ENCODE measurements around the gene ACAP1. TPM values are rescaled to one million over a fixed set of nuclear protein-coding genes. Genes with fewer than 3 reads are reported as not detected.
A peak's percentile ranks its signal among the peaks of the same experiment; 100 is the strongest.

ACAP1 gene
- total and polyA plus RNA-seq, 2 donors = 1.5 to 4.3 TPM

GRCh38 chr17:7317161-7317803, 19.0 kb upstream of the ACAP1 start:
- no peak overlapping the region for H3K4me3 ChIP-seq (ENCODE audit: low read depth, low read length)
- peaks cover 9% of the 10 kb centered on the region for H3K36me3 ChIP-seq (ENCODE audit: insufficient read depth)
- no peaks in the 10 kb centered on the region for H3K4me1 ChIP-seq (ENCODE audit: insufficient read depth)
- DNase-seq (ENCODE audit: extremely low spot score) = no peak
- WGBS = 85% methylated on average over 16 of the region's 16 CpGs
- H3K27ac ChIP-seq (ENCODE audit: low read depth) = no peak overlapping the region

GRCh38 chr17:7318121-7318860, 18.0 kb upstream of the ACAP1 start:
- Histone ChIP-seq H3K27ac (ENCODE audit: low read depth) (no peak overlapping the region), H3K36me3 (ENCODE audit: insufficient read depth) (peaks cover 9% of the 10 kb centered on the region), H3K4me3 (ENCODE audit: low read depth, low read length) (no peak overlapping the region), H3K4me1 (ENCODE audit: insufficient read depth) (no peaks in the 10 kb centered on the region)
- WGBS = 91% methylated on average over 13 of the region's 13 CpGs
- DNase-seq (ENCODE audit: extremely low spot score) = no peak

GRCh38 chr17:7321466-7321865, 14.9 kb upstream of the ACAP1 start:
- DNase-seq (ENCODE audit: extremely low spot score) = no peak
- peaks cover 9% of the 10 kb centered on the region for H3K36me3 ChIP-seq (ENCODE audit: insufficient read depth)
- no peaks in the 10 kb centered on the region for H3K4me1 ChIP-seq (ENCODE audit: insufficient read depth)
- 92% methylated on average over 15 of the region's 15 CpGs for WGBS
- H3K27ac ChIP-seq (ENCODE audit: low read depth) = no peak overlapping the region
- no peak overlapping the region for H3K4me3 ChIP-seq (ENCODE audit: low read depth, low read length)

- peaks cover 6% of the 10 kb centered on the region for H3K36me3 ChIP-seq (ENCODE audit: insufficient read depth)
- H3K27ac ChIP-seq (ENCODE audit: low read depth) = no peak overlapping the region
- H3K4me1 ChIP-seq (ENCODE audit: insufficient read depth) = no peaks in the 10 kb centered on the region
- 92% methylated on average over 22 of the region's 22 CpGs for WGBS
- DNase-seq (ENCODE audit: extremely low spot score) = no peak
- H3K4me3 ChIP-seq (ENCODE audit: low read depth, low read length) = no peak overlapping the region
Measured at GRCh38 chr17:7322520-7323194, 13.7 kb upstream of the ACAP1 start.

GRCh38 chr17:7323731-7324437, 12.4 kb upstream of the ACAP1 start:
- no peak for DNase-seq (ENCODE audit: extremely low spot score)
- Histone ChIP-seq H3K36me3 (ENCODE audit: insufficient read depth) (peaks cover 5% of the 10 kb centered on the region), H3K4me1 (ENCODE audit: insufficient read depth) (no peaks in the 10 kb centered on the region), H3K4me3 (ENCODE audit: low read depth, low read length) (no peak overlapping the region), H3K27ac (ENCODE audit: low read depth) (no peak overlapping the region)
- WGBS = 62% methylated on average over 39 of the region's 39 CpGs

GRCh38 chr17:7324438-7324779, 11.9 kb upstream of the ACAP1 start:
- H3K27ac ChIP-seq (ENCODE audit: low read depth) = no peak overlapping the region
- H3K36me3 ChIP-seq (ENCODE audit: insufficient read depth) = peaks cover 3% of the 10 kb centered on the region
- DNase-seq (ENCODE audit: extremely low spot score) = no peak
- H3K4me1 ChIP-seq (ENCODE audit: insufficient read depth) = no peaks in the 10 kb centered on the region
- WGBS = 79% methylated on average over 3 of the region's 3 CpGs
- no peak overlapping the region for H3K4me3 ChIP-seq (ENCODE audit: low read depth, low read length)

GRCh38 chr17:7325031-7325528, 11.2 kb upstream of the ACAP1 start:
- Histone ChIP-seq H3K36me3 (ENCODE audit: insufficient read depth) (peaks cover 3% of the 10 kb centered on the region), H3K4me3 (ENCODE audit: low read depth, low read length) (no peak overlapping the region), H3K4me1 (ENCODE audit: insufficient read depth) (no peaks in the 10 kb centered on the region), H3K27ac (ENCODE audit: low read depth) (no peak overlapping the region)
- no peak for DNase-seq (ENCODE audit: extremely low spot score)
- WGBS = 91% methylated on average over 19 of the region's 19 CpGs

GRCh38 chr17:7326186-7326585, 10.1 kb upstream of the ACAP1 start:
- 93% methylated on average over 11 of the region's 11 CpGs for WGBS
- Histone ChIP-seq H3K4me3 (ENCODE audit: low read depth, low read length) (no peak overlapping the region), H3K36me3 (ENCODE audit: insufficient read depth) (no peaks in the 10 kb centered on the region), H3K4me1 (ENCODE audit: insufficient read depth) (no peaks in the 10 kb centered on the region), H3K27ac (ENCODE audit: low read depth) (no peak overlapping the region)
- DNase-seq (ENCODE audit: extremely low spot score) = no peak

- no peak overlapping the region for H3K4me3 ChIP-seq (ENCODE audit: low read depth, low read length)
- WGBS = 87% methylated on average over 7 of the region's 7 CpGs
- no peaks in the 10 kb centered on the region for H3K4me1 ChIP-seq (ENCODE audit: insufficient read depth)
- no peak for DNase-seq (ENCODE audit: extremely low spot score)
- no peak overlapping the region for H3K27ac ChIP-seq (ENCODE audit: low read depth)
- no peaks in the 10 kb centered on the region for H3K36me3 ChIP-seq (ENCODE audit: insufficient read depth)
Measured at GRCh38 chr17:7327056-7327455, 9.3 kb upstream of the ACAP1 start.

- Histone ChIP-seq H3K4me3 (ENCODE audit: low read depth, low read length) (no peak overlapping the region), H3K4me1 (ENCODE audit: insufficient read depth) (no peaks in the 10 kb centered on the region), H3K27ac (ENCODE audit: low read depth) (no peak overlapping the region), H3K36me3 (ENCODE audit: insufficient read depth) (no peaks in the 10 kb centered on the region)
- DNase-seq (ENCODE audit: extremely low spot score) = no peak
- WGBS = 90% methylated on average over 17 of the region's 17 CpGs
Measured at GRCh38 chr17:7327501-7327900, 8.8 kb upstream of the ACAP1 start.

- no peaks in the 10 kb centered on the region for H3K4me1 ChIP-seq (ENCODE audit: insufficient read depth)
- 79% methylated on average over 1 of the region's 1 CpG for WGBS
- no peak overlapping the region for H3K27ac ChIP-seq (ENCODE audit: low read depth)
- H3K36me3 ChIP-seq (ENCODE audit: insufficient read depth) = no peaks in the 10 kb centered on the region
- H3K4me3 ChIP-seq (ENCODE audit: low read depth, low read length) = no peak overlapping the region
- DNase-seq (ENCODE audit: extremely low spot score) = no peak
Measured at GRCh38 chr17:7328009-7328408, 8.3 kb upstream of the ACAP1 start.

GRCh38 chr17:7328840-7329373, 7.4 kb upstream of the ACAP1 start, which contains the start of gene NEURL4:
Gene NEURL4, minus strand, starts transcription at chr17:7329335. Its CDS starts 23 bp downstream, at chr17:7329312.
- no peaks in the 10 kb centered on the region for H3K4me1 ChIP-seq (ENCODE audit: insufficient read depth)
- WGBS = under 1% methylated on average over 50 of the region's 50 CpGs
- DNase-seq (ENCODE audit: extremely low spot score) = no peak

GRCh38 chr17:7329374-7329996, 6.8 kb upstream of the ACAP1 start:
- DNase-seq (ENCODE audit: extremely low spot score) = peak; percentile 94
- H3K4me1 ChIP-seq (ENCODE audit: insufficient read depth) = no peaks in the 10 kb centered on the region
- H3K27ac ChIP-seq (ENCODE audit: low read depth) = peak overlapping the region; percentile 84
- WGBS = under 1% methylated on average over 43 of the region's 43 CpGs
- H3K36me3 ChIP-seq (ENCODE audit: insufficient read depth) = no peaks in the 10 kb centered on the region
- H3K4me3 ChIP-seq (ENCODE audit: low read depth, low read length) = peak overlapping the region; percentile 72

More at GRCh38 chr17:7328840-7329373, 7.4 kb upstream of the ACAP1 start, which contains the start of gene NEURL4:
- peak within 1 kb of the TSS; percentile 72 for H3K4me3 ChIP-seq (ENCODE audit: low read depth, low read length)
- H3K27ac ChIP-seq (ENCODE audit: low read depth) = peak within 1 kb of the TSS; percentile 84
- H3K36me3 ChIP-seq (ENCODE audit: insufficient read depth) = no peaks in the 10 kb centered on the region
